ENCODE results near the gene SUPT16H. TPM values are rescaled to one million over a fixed set of nuclear protein-coding genes. Genes with fewer than 3 reads are reported as not detected.

SUPT16H gene
- total and polyA plus RNA-seq, 8 donors = 14.8 to 31.6 (median 19.9) TPM

DNA sequence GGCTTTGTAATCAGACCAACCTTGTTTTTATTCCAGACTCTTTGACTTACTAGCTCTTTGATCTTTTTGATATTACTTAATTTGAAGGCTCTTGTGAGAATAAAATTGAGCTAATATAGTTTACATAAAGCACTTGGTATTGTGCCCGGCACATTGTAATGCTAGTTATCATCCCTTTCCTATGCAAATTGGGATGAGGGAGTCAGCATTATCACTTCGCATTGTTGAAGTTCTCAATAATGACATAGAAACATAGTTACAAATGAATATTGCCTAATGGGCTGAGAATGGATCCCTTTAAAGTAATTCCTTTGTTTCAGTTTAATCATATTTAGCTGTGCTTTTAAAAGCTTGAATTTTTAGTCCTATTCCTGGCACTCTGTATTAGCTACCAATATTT, 36.6 kb downstream of the SUPT16H start:
- no peak overlapping the region for H3K27ac ChIP-seq
- 43 to 65% methylated on average over 2 of the region's 2 CpGs for WGBS, 2 donors
- peaks cover 0 to 8% (median 2%) of the 10 kb centered on the region in 3 donors for H3K36me3 ChIP-seq
- intact Hi-C loops (cut with DNase I) = no loop called here
- no peak overlapping the region for H3K4me3 ChIP-seq
- FAIRE-seq (no peak), DNase-seq (no peak), ATAC-seq (no peak)
- TF ChIP-seq, protein P1, sequence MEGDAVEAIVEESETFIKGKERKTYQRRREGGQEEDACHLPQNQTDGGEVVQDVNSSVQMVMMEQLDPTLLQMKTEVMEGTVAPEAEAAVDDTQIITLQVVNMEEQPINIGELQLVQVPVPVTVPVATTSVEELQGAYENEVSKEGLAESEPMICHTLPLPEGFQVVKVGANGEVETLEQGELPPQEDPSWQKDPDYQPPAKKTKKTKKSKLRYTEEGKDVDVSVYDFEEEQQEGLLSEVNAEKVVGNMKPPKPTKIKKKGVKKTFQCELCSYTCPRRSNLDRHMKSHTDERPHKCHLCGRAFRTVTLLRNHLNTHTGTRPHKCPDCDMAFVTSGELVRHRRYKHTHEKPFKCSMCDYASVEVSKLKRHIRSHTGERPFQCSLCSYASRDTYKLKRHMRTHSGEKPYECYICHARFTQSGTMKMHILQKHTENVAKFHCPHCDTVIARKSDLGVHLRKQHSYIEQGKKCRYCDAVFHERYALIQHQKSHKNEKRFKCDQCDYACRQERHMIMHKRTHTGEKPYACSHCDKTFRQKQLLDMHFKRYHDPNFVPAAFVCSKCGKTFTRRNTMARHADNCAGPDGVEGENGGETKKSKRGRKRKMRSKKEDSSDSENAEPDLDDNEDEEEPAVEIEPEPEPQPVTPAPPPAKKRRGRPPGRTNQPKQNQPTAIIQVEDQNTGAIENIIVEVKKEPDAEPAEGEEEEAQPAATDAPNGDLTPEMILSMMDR (IDR thresholded peaks at IDR 0.05) = no peak
- no peaks in the 10 kb centered on the region for H3K27me3 ChIP-seq
- no peaks in the 10 kb centered on the region for H3K4me1 ChIP-seq
- H3K9me3 ChIP-seq = no peaks in the 10 kb centered on the region

DNA sequence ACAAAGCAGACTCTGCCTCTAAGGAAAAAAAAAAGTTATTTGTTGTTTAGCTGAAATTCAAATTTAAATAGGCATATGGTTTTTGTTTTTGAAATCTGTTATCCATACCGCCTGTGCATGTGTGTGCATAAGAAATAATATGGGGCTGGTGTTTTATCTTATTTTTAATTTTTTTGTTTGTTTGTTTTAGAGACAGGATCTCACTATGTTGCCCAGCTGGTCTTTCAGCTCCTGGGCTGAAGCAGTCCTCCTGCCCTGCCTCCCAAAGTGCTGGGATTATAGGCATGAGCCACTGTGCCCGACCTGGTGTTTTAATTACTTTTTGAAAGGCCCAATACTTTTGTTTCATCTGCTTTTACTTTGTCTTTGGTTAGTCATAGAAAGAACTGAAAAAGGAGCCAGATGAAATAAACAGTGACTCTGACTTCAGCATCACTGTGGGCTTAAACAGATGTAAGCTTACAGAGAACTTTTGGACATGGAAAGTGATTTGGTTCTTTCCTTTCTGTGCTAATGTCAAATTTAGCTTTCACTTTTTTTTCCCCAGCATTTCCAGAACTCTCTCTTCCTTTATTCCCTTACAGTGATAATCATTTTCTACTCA, 37.2 kb downstream of the SUPT16H start:
- Histone ChIP-seq H3K4me1 (no peaks in the 10 kb centered on the region), H3K4me3 (no peak overlapping the region), H3K27ac (no peak overlapping the region), H3K27me3 (no peaks in the 10 kb centered on the region), H3K36me3 (peaks cover 0 to 2% (median 0%) of the 10 kb centered on the region in 3 donors), H3K9me3 (no peaks in the 10 kb centered on the region)
- TF ChIP-seq, protein P1 (IDR thresholded peaks at IDR 0.05) = no peak
- DNase-seq (no peak), ATAC-seq (no peak), FAIRE-seq (no peak)
- WGBS, 2 donors = 47 to 64% methylated on average over 2 of the region's 2 CpGs
- intact Hi-C loops (cut with DNase I) = no loop called here

DNA sequence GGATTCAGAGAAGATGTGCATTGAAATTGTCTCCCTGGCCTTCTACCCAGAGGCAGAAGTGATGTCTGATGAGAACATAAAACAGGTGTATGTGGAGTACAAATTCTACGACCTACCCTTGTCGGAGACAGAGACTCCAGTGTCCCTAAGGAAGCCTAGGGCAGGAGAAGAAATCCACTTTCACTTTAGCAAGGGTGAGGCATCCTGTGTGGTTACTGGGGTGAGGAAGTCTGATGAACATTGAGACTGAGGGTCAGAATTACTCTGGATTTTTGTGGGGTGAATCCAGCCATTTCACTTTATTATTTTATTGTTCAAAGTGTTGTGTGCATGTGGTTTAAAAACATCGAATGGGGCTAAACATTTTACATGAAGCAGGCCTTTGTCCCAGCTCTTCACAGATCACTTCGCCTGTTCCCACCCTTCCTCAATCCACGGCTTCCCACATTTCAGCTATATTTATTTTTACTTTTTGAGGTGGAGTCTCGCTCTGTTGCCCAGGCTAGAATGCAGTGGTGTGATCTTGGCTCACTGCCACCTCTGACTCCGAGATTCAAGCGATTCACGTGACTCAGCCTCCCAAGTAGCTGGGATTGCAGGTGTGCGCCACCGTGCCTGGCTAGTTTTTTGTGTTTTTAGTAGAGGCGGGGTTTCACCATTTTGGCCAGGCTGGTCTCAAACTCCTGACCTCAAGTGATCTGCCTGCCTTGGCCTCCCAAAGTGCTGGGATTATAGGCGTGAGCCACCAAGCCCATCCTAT, 40.6 kb downstream of the SUPT16H start:
- Histone ChIP-seq H3K27ac (no peak overlapping the region), H3K36me3 (no peaks in the 10 kb centered on the region), H3K27me3 (no peaks in the 10 kb centered on the region), H3K9me3 (no peaks in the 10 kb centered on the region), H3K4me3 (no peak overlapping the region), H3K4me1 (no peaks in the 10 kb centered on the region)
- 80 to 84% methylated on average over 13 of the region's 13 CpGs for WGBS, 2 donors
- intact Hi-C loops (cut with DNase I) = no loop called here
- TF ChIP-seq, protein P1 (IDR thresholded peaks at IDR 0.05) = no peak
- ATAC-seq (no peak), FAIRE-seq (no peak), DNase-seq (no peak)

DNA sequence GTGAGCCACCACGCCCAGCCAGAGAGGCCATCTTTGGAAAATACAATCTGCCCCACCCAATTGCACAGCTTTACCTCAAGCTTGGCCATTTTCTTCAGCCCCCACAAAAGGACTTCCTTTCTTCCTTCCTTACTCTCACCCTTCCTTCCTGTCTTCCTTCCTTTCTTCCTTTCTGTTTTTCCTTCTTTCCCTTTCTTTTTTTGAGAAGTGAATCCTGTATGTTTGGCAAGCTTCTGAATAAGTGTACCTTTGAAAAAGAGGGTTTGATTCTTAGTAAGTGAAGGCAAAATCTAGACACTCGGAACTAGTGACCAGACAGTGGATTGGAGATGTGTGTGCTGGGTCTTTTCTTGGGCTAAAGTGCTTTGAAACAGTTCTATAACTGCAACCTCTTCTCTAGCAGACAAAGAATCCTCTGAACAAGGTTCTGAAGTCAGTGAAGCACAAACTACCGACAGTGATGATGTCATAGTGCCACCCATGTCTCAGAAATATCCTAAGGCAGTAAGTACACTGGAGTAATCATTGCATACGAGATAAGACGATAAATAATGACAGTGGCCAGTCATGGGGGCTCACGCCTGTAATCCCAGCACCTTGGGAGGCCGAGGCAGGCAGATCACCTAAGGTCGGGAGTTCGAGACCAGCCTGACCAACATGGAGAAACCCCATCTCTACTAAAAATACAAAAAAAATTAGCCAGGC, 49.5 kb downstream of the SUPT16H start:
- H3K27ac ChIP-seq = no peak overlapping the region
- H3K4me1 ChIP-seq = no peaks in the 10 kb centered on the region
- TF ChIP-seq, protein P1 (IDR thresholded peaks at IDR 0.05) = no peak
- H3K36me3 ChIP-seq = no peaks in the 10 kb centered on the region
- DNase-seq (no peak), ATAC-seq (no peak), FAIRE-seq (no peak)
- H3K4me3 ChIP-seq = no peak overlapping the region
- intact Hi-C loops (cut with DNase I) = no loop called here
- H3K27me3 ChIP-seq = no peaks in the 10 kb centered on the region
- WGBS, 2 donors = 69% methylated on average over 9 of the region's 9 CpGs
- no peaks in the 10 kb centered on the region for H3K9me3 ChIP-seq
